Measurements from ENCODE around the gene TARP.
"Not testable (repeated sequence)": the region's sequence is repeated elsewhere in the genome, so short reads cannot be mapped to it uniquely, and the experiment has no call there.

GRCh38 chr7:38261601-38262000 is 11.8 kb downstream of the TARP start:
- TF ChIP-seq, protein P1, sequence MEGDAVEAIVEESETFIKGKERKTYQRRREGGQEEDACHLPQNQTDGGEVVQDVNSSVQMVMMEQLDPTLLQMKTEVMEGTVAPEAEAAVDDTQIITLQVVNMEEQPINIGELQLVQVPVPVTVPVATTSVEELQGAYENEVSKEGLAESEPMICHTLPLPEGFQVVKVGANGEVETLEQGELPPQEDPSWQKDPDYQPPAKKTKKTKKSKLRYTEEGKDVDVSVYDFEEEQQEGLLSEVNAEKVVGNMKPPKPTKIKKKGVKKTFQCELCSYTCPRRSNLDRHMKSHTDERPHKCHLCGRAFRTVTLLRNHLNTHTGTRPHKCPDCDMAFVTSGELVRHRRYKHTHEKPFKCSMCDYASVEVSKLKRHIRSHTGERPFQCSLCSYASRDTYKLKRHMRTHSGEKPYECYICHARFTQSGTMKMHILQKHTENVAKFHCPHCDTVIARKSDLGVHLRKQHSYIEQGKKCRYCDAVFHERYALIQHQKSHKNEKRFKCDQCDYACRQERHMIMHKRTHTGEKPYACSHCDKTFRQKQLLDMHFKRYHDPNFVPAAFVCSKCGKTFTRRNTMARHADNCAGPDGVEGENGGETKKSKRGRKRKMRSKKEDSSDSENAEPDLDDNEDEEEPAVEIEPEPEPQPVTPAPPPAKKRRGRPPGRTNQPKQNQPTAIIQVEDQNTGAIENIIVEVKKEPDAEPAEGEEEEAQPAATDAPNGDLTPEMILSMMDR (IDR thresholded peaks at IDR 0.05), result not testable (repeated sequence)
- not testable (repeated sequence) for TF ChIP-seq EZH2phosphoT487 (IDR thresholded peaks at IDR 0.05)
